HepG2 (cell line): ENCODE measurements around the gene CNEP1R1. TPM values are rescaled to one million over a fixed set of nuclear protein-coding genes. Genes with fewer than 3 reads are reported as not detected.

Experiments
- ATF1 ChIP-seq: IDR thresholded peaks from 2 replicates; pipeline ENCODE4 v1.6.1; 2016; ENCODE audit warnings: mild to moderate bottlenecking, control low read depth
- ATF7 ChIP-seq, 2 experiments: fragments of 450-650 bp in 1 of 2; sonication (generic) in 1 of 2; formaldehyde crosslinking in 1 of 2; IDR thresholded peaks; 2 replicates each; pipeline versions ENCODE4 v1.4.0 to v1.6.1; 2016 to 2020; ENCODE audit warnings: antibody characterized with exemption in 1 of 2, mild to moderate bottlenecking in 1 of 2, missing genetic modification reagents in 1 of 2
- CAMTA2 ChIP-seq: sonication (generic); formaldehyde crosslinking; IDR thresholded peaks from 2 replicates; pipeline ENCODE4 v1.4.0; 2020; ENCODE audit warnings: mild to moderate bottlenecking, missing genetic modification reagents, borderline replicate concordance
- DMTF1 ChIP-seq: sonication (generic); formaldehyde crosslinking; IDR thresholded peaks from 2 replicates; pipeline ENCODE4 v1.4.0; 2020; ENCODE audit warnings: mild to moderate bottlenecking, missing genetic modification reagents
- FOXA3 ChIP-seq: IDR thresholded peaks from 2 replicates; pipeline ENCODE4 v1.6.1; 2016; ENCODE audit warnings: missing genetic modification reagents, missing compliant biosample characterization
- MYNN ChIP-seq: sonication (generic); formaldehyde crosslinking; IDR thresholded peaks from 2 replicates; pipeline ENCODE4 v1.4.0; 2020; ENCODE audit warnings: mild to moderate bottlenecking, low read depth, missing genetic modification reagents
- SOX5 ChIP-seq: IDR thresholded peaks from 2 replicates; pipeline ENCODE4 v1.6.1; 2016; ENCODE audit warnings: borderline replicate concordance
- ZNF33B ChIP-seq: sonication (generic); formaldehyde crosslinking; IDR thresholded peaks from 2 replicates; pipeline ENCODE4 v1.5.1; 2020; ENCODE audit warnings: mild to moderate bottlenecking, missing genetic modification reagents
- ZNF432 ChIP-seq: sonication (generic); formaldehyde crosslinking; IDR thresholded peaks from 2 replicates; pipeline ENCODE4 v1.5.0; 2020; ENCODE audit warnings: missing genetic modification reagents, mild to moderate bottlenecking, borderline replicate concordance
- ZNF468 ChIP-seq: sonication (generic); formaldehyde crosslinking; IDR thresholded peaks from 2 replicates; pipeline ENCODE4 v1.8.0; 2022; ENCODE audit warnings: mild to moderate bottlenecking, moderate library complexity, missing genetic modification reagents
- ZNF510 ChIP-seq: sonication (generic); formaldehyde crosslinking; IDR thresholded peaks from 2 replicates; pipeline ENCODE4 v1.4.0; 2020; ENCODE audit warnings: low read depth, mild to moderate bottlenecking, missing genetic modification reagents
- ZNF562 ChIP-seq: sonication (generic); formaldehyde crosslinking; IDR thresholded peaks from 2 replicates; pipeline ENCODE4 v1.8.0; 2022; ENCODE audit warnings: missing genetic modification reagents, borderline replicate concordance
- ZNF598 ChIP-seq: sonication (generic); formaldehyde crosslinking; IDR thresholded peaks from 2 replicates; pipeline ENCODE4 v1.5.1; 2020; ENCODE audit warnings: mild to moderate bottlenecking, missing genetic modification reagents, borderline replicate concordance
- ZNF646 ChIP-seq: sonication (generic); formaldehyde crosslinking; IDR thresholded peaks from 2 replicates; pipeline ENCODE4 v1.9.0; 2021; ENCODE audit warnings: mild to moderate bottlenecking, missing genetic modification reagents
- ZNF749 ChIP-seq: sonication (generic); formaldehyde crosslinking; IDR thresholded peaks from 2 replicates; pipeline ENCODE4 v1.8.0; 2022; ENCODE audit warnings: mild to moderate bottlenecking, missing genetic modification reagents, moderate library complexity, borderline replicate concordance
- ZNF83 ChIP-seq: sonication (generic); formaldehyde crosslinking; IDR thresholded peaks from 2 replicates; pipeline ENCODE4 v1.4.0; 2020; ENCODE audit warnings: missing genetic modification reagents, mild to moderate bottlenecking, borderline replicate concordance
- ZSCAN31 ChIP-seq: sonication (generic); formaldehyde crosslinking; IDR thresholded peaks from 2 replicates; pipeline ENCODE4 v1.5.0; 2020; ENCODE audit warnings: low read depth, mild to moderate bottlenecking, missing genetic modification reagents
- polyA plus RNA-seq, 8 experiments: library from polyadenylated mRNA; depleted of rRNA in 3 of 8; stranded (reverse) in 7 of 8; unstranded in 1 of 8; fragments of >200 nt; fragmentation: Illumina TruSeq in 4 of 8; extraction: Trizol in 4 of 8; gene quantifications; 2 replicates each; pipeline versions ENCODE4 v1.2.1 to v1.2.3, GENCODE V29; 2011 to 2016; ENCODE audit warnings: low read depth in 4 of 8, missing spikeins in 1 of 8, mixed read lengths in 1 of 8; ENCODE audit not compliant: insufficient read depth in 1 of 8
- total RNA-seq, 5 experiments: library from RNA; depleted of rRNA; stranded (reverse); fragments of >200 nt; fragmentation: Illumina TruSeq; extraction: Trizol; gene quantifications; 2 replicates each; pipeline ENCODE4 v1.2.3, GENCODE V29; 2016; ENCODE audit warnings: low read depth in 1 of 5

CNEP1R1 gene
- total and polyA plus RNA-seq, 2 of the 13 experiments (the other 11 are each of a cell fraction or from before 2014, with no cell fraction given), result 23.6 to 26.8 TPM

GRCh38 chr16:50065624-50066481 is 40.8 kb downstream of the CNEP1R1 start, which contains the start of gene HEATR3 (continued):
- TF ChIP-seq FOXA3 (CRISPR knock-in tag) (0 out of 2 replicates have a peak, but pooled peaks have one; percentile 22), ZNF432 (CRISPR knock-in tag) (no peak), ZNF562 (CRISPR knock-in tag) (no peak), CAMTA2 (CRISPR knock-in tag) (peak; percentile 91), ZNF749 (CRISPR knock-in tag) (peak; percentile 93; the same call in 1 of the 2 replicates), ZNF646 (CRISPR knock-in tag) (no peak), MYNN (CRISPR knock-in tag) (peak; percentile 70), ZNF83 (CRISPR knock-in tag) (peak; percentile 96), ZNF33B (CRISPR knock-in tag) (no peak; the same call in 1 of the 2 replicates), ATF1 (no peak), ATF7 (IDR thresholded peaks at IDR 0.05) (no peak), ATF7 (CRISPR knock-in tag; IDR thresholded peaks at IDR 0.05) (no peak), ZNF510 (CRISPR knock-in tag) (0 out of 2 replicates have a peak, but pooled peaks have one; percentile 80), ZNF598 (CRISPR knock-in tag) (peak; percentile 68; the same call in 1 of the 2 replicates), DMTF1 (CRISPR knock-in tag) (0 out of 2 replicates have a peak, but pooled peaks have one; percentile 21), SOX5 (CRISPR knock-in tag) (no peak; the same call in 1 of the 2 replicates), ZSCAN31 (CRISPR knock-in tag) (peak; percentile 65; the same call in 1 of the 2 replicates), ZNF468 (CRISPR knock-in tag) (peak; percentile 98)
